B cell (primary cell): ENCODE measurements around the gene GHRL.

Experiments used
- EZH2 ChIP-seq: IDR thresholded peaks from 2 replicates; pipeline ENCODE4 v1.6.1; 2012; ENCODE audit warnings: borderline replicate concordance, low read depth, mild to moderate bottlenecking, moderate library complexity, low read length; ENCODE audit not compliant: insufficient read depth, poor library complexity, severe bottlenecking
- TF ChIP-seq, protein P1 (sequence below): fragments of 200-600 bp; IDR thresholded peaks from one replicate; pipeline ENCODE4 v1.8.0; 2022; ENCODE audit warnings: antibody characterized with exemption, mild to moderate bottlenecking

DNA sequence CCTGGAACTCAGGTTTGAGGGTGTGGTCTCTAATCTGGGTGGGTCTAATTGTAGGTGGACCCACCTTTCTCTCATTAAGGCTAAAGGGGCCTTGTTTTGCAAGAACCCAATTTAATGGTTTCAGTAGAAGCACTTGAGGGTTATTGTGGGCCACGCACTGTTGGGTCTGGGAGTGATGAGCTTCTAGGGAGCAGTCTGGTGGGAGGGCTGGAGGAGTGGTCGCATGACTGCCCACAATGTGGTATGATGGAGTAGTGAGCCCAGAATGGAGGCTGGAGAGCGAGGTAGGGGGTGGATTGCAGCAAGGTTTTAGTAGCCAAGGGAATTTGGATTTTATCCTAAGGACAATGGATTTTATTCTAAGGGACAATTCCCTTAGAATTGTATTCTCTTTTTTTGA is 41.7 kb downstream of the GHRL start:
- TF ChIP-seq, protein P1, sequence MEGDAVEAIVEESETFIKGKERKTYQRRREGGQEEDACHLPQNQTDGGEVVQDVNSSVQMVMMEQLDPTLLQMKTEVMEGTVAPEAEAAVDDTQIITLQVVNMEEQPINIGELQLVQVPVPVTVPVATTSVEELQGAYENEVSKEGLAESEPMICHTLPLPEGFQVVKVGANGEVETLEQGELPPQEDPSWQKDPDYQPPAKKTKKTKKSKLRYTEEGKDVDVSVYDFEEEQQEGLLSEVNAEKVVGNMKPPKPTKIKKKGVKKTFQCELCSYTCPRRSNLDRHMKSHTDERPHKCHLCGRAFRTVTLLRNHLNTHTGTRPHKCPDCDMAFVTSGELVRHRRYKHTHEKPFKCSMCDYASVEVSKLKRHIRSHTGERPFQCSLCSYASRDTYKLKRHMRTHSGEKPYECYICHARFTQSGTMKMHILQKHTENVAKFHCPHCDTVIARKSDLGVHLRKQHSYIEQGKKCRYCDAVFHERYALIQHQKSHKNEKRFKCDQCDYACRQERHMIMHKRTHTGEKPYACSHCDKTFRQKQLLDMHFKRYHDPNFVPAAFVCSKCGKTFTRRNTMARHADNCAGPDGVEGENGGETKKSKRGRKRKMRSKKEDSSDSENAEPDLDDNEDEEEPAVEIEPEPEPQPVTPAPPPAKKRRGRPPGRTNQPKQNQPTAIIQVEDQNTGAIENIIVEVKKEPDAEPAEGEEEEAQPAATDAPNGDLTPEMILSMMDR: no peak
- no peak for TF ChIP-seq EZH2
